HepG2 (cell line): ENCODE results near the gene POLG2. TPM values are rescaled to one million over a fixed set of nuclear protein-coding genes. Genes with fewer than 3 reads are reported as not detected.

Experiments used
- ATF7-NPFF ChIP-seq: sonication (generic); formaldehyde crosslinking; IDR thresholded peaks from 2 replicates; pipeline ENCODE4 v1.8.1; 2023; ENCODE audit warnings: mild to moderate bottlenecking, low read depth, missing genetic modification reagents, moderate library complexity
- BRCA1 ChIP-seq: sonication (generic); formaldehyde crosslinking; IDR thresholded peaks from 2 replicates; pipeline ENCODE4 v1.4.0; 2020; ENCODE audit warnings: missing genetic modification reagents
- HMGXB3 ChIP-seq: sonication (generic); formaldehyde crosslinking; IDR thresholded peaks from 2 replicates; pipeline ENCODE4 v1.4.0; 2020; ENCODE audit warnings: missing genetic modification reagents, borderline replicate concordance
- PITX1 ChIP-seq: sonication (generic); formaldehyde crosslinking; IDR thresholded peaks from 2 replicates; pipeline ENCODE4 v1.5.1; 2020; ENCODE audit warnings: mild to moderate bottlenecking, missing genetic modification reagents
- RAD21 ChIP-seq: fragments of 450-650 bp; formaldehyde crosslinking; IDR thresholded peaks from 2 replicates; pipeline ENCODE4 v1.5.0; 2020; ENCODE audit warnings: mild to moderate bottlenecking
- RARA ChIP-seq: IDR thresholded peaks from 2 replicates; pipeline ENCODE4 v1.6.1; 2016; ENCODE audit warnings: missing genetic modification reagents, missing compliant biosample characterization
- SOX5 ChIP-seq: IDR thresholded peaks from 2 replicates; pipeline ENCODE4 v1.6.1; 2016; ENCODE audit warnings: borderline replicate concordance
- TAF15 ChIP-seq: fragments of 200-400 bp; formaldehyde crosslinking; IDR thresholded peaks from one replicate; pipeline ENCODE4 v1.6.1; 2018; ENCODE audit warnings: mild to moderate bottlenecking, low read depth, low read length; ENCODE audit not compliant: poor library complexity, severe bottlenecking
- ZBTB37 ChIP-seq: sonication (generic); formaldehyde crosslinking; IDR thresholded peaks from 2 replicates; pipeline ENCODE4 v1.4.0; 2020; ENCODE audit warnings: mild to moderate bottlenecking, missing genetic modification reagents
- ZNF746 ChIP-seq: sonication (generic); formaldehyde crosslinking; IDR thresholded peaks from 2 replicates; pipeline ENCODE4 v1.8.0; 2022; ENCODE audit warnings: mild to moderate bottlenecking, missing genetic modification reagents
- ZSCAN21 ChIP-seq: sonication (generic); formaldehyde crosslinking; IDR thresholded peaks from 2 replicates; pipeline ENCODE4 v1.8.0; 2022; ENCODE audit warnings: mild to moderate bottlenecking, missing genetic modification reagents, moderate library complexity, borderline replicate concordance
- ZSCAN29 ChIP-seq: sonication (generic); formaldehyde crosslinking; conservative IDR thresholded peaks from 2 replicates; pipeline ENCODE4 v1.4.0; 2020; ENCODE audit warnings: mild to moderate bottlenecking, missing genetic modification reagents
- polyA plus RNA-seq, 8 experiments: library from polyadenylated mRNA; depleted of rRNA in 3 of 8; stranded (reverse) in 7 of 8; unstranded in 1 of 8; fragments of >200 nt; fragmentation: Illumina TruSeq in 4 of 8; extraction: Trizol in 4 of 8; gene quantifications; 2 replicates each; pipeline versions ENCODE4 v1.2.1 to v1.2.3, GENCODE V29; 2011 to 2016; ENCODE audit warnings: low read depth in 4 of 8, missing spikeins in 1 of 8, mixed read lengths in 1 of 8; ENCODE audit not compliant: insufficient read depth in 1 of 8
- total RNA-seq, 5 experiments: library from RNA; depleted of rRNA; stranded (reverse); fragments of >200 nt; fragmentation: Illumina TruSeq; extraction: Trizol; gene quantifications; 2 replicates each; pipeline ENCODE4 v1.2.3, GENCODE V29; 2016; ENCODE audit warnings: low read depth in 1 of 5
- TF ChIP-seq, protein P1 (sequence below): sonication (generic); formaldehyde crosslinking; IDR thresholded peaks from 2 replicates; pipeline ENCODE4 v1.8.1; 2022; ENCODE audit warnings: low read depth, mild to moderate bottlenecking, missing genetic modification reagents
- TF ChIP-seq, protein P2 (sequence below): sonication (generic); formaldehyde crosslinking; IDR thresholded peaks from 2 replicates; pipeline ENCODE4 v1.8.0; 2022; ENCODE audit warnings: mild to moderate bottlenecking, missing genetic modification reagents, borderline replicate concordance
- TF ChIP-seq, protein P3 (sequence below): IDR thresholded peaks from 2 replicates; pipeline ENCODE4 v1.6.1; 2016; ENCODE audit warnings: missing compliant biosample characterization, missing genetic modification reagents, borderline replicate concordance
- TF ChIP-seq, protein P4 (sequence below): sonication (generic); formaldehyde crosslinking; IDR thresholded peaks from 2 replicates; pipeline ENCODE4 v1.5.1; 2020; ENCODE audit warnings: mild to moderate bottlenecking, missing genetic modification reagents, borderline replicate concordance

Gene POLG2
- total and polyA plus RNA-seq, 2 of the 13 experiments (the other 11 are each of a cell fraction or from before 2014, with no cell fraction given) = 21.1 to 25.5 TPM

DNA sequence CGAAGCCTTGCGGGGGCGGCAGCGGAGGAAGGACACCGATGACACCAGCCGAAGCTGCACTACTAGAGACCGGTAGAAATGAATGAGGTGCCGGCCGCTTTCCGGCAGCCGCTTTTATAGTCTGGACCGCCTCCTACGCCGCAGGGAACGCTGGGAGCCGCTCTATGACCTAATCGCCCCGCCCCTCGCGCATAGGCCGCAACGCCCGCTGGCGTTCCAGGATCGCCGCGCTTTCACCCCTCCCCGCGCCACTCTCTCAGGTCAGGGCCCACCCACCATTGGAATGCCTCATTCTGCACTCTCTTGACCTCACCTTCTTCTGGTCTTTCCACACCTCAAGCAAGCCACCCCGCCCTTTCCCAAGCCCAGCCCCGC, 9.3 kb upstream of the POLG2 start, which contains the start of gene DDX5 (continued):
- TF ChIP-seq, protein P1, sequence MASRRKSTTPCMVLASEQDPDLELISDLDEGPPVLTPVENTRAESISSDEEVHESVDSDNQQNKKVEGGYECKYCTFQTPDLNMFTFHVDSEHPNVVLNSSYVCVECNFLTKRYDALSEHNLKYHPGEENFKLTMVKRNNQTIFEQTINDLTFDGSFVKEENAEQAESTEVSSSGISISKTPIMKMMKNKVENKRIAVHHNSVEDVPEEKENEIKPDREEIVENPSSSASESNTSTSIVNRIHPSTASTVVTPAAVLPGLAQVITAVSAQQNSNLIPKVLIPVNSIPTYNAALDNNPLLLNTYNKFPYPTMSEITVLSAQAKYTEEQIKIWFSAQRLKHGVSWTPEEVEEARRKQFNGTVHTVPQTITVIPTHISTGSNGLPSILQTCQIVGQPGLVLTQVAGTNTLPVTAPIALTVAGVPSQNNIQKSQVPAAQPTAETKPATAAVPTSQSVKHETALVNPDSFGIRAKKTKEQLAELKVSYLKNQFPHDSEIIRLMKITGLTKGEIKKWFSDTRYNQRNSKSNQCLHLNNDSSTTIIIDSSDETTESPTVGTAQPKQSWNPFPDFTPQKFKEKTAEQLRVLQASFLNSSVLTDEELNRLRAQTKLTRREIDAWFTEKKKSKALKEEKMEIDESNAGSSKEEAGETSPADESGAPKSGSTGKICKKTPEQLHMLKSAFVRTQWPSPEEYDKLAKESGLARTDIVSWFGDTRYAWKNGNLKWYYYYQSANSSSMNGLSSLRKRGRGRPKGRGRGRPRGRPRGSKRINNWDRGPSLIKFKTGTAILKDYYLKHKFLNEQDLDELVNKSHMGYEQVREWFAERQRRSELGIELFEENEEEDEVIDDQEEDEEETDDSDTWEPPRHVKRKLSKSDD (CRISPR knock-in tag) = no peak
- TF ChIP-seq ZSCAN29 (CRISPR knock-in tag) (no peak), SOX5 (CRISPR knock-in tag) (peak; percentile 21; the same call in 1 of the 2 replicates), RAD21 (CRISPR knock-in tag) (peak; percentile 70), TAF15 (peak; percentile 11), ATF7-NPFF (CRISPR knock-in tag) (peak; percentile 26), ZNF746 (CRISPR knock-in tag) (no peak; the same call in 1 of the 2 replicates), BRCA1 (CRISPR knock-in tag) (peak; percentile 82; the same call in 1 of the 2 replicates), ZSCAN21 (CRISPR knock-in tag) (no peak), RARA (no peak; the same call in 1 of the 2 replicates), ZBTB37 (CRISPR knock-in tag) (no peak), HMGXB3 (CRISPR knock-in tag) (peak; percentile 45; the same call in 1 of the 2 replicates), PITX1 (CRISPR knock-in tag) (no peak)
- TF ChIP-seq, protein P2, sequence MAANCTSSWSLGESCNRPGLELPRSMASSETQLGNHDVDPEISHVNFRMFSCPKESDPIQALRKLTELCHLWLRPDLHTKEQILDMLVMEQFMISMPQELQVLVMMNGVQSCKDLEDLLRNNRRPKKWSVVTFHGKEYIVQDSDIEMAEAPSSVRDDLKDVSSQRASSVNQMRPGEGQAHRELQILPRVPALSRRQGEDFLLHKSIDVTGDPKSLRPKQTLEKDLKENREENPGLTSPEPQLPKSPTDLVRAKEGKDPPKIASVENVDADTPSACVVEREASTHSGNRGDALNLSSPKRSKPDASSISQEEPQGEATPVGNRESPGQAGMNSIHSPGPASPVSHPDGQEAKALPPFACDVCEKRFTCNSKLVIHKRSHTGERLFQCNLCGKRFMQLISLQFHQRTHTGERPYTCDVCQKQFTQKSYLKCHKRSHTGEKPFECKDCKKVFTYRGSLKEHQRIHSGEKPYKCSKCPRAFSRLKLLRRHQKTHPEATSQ (CRISPR knock-in tag) = no peak
- TF ChIP-seq, protein P3, sequence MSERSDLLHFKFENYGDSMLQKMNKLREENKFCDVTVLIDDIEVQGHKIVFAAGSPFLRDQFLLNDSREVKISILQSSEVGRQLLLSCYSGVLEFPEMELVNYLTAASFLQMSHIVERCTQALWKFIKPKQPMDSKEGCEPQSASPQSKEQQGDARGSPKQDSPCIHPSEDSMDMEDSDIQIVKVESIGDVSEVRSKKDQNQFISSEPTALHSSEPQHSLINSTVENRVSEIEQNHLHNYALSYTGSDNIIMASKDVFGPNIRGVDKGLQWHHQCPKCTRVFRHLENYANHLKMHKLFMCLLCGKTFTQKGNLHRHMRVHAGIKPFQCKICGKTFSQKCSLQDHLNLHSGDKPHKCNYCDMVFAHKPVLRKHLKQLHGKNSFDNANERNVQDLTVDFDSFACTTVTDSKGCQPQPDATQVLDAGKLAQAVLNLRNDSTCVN = no peak
- TF ChIP-seq, protein P4, sequence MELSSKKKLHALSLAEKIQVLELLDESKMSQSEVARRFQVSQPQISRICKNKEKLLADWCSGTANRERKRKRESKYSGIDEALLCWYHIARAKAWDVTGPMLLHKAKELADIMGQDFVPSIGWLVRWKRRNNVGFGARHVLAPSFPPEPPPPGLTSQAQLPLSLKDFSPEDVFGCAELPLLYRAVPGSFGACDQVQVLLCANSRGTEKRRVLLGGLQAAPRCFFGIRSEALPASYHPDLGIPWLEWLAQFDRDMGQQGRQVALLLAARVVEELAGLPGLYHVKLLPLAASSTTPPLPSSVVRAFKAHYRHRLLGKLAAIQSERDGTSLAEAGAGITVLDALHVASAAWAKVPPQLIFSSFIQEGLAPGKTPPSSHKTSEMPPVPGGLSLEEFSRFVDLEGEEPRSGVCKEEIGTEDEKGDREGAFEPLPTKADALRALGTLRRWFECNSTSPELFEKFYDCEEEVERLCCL (CRISPR knock-in tag) = no peak
